Retina (tissue), 1 donor: ENCODE data around the gene VRK3.

Experiments used
- DNase-seq: peaks from one replicate; pipeline ENCODE4 v3.0.0-alpha.2; 2016

Gene VRK3

GRCh38 chr19:50026550-50026906 lies 1.4 kb upstream of the VRK3 start:
- DNase-seq: no peak

GRCh38 chr19:50025794-50026549 lies 800 bp upstream of the VRK3 start, which contains the start of gene ZNF473:
ZNF473 (plus strand) TSS chr19:50026005; CDS start chr19:50031083, 5,078 bp downstream.
- DNase-seq: peak; percentile 100

- no peak for DNase-seq
These were observed 502 bp downstream of the VRK3 start for GRCh38 chr19:50024719-50025021.

- no peak for DNase-seq
These were observed 2.3 kb downstream of the VRK3 start for GRCh38 chr19:50022823-50023222.

DNA sequence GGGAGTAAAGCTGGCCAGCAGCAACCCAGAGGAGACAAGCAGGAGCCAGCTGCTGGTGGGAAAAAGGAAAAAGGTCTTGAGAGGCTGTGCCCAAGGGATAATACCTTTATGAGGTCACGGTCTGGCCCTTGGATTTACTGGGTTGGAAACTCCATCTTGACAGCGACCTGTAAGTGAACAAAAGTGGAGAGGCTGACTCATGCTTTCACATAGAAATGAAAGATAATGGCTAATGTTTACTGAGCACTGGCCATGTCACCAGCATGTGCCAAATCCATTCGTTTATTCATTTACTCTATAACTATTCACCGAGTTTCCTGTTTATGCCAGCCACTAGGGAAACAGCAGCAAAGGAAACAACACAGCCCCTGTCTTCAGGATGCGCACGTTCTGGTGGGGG lies 4.7 kb downstream of the VRK3 start:
- DNase-seq: no peak

DNA sequence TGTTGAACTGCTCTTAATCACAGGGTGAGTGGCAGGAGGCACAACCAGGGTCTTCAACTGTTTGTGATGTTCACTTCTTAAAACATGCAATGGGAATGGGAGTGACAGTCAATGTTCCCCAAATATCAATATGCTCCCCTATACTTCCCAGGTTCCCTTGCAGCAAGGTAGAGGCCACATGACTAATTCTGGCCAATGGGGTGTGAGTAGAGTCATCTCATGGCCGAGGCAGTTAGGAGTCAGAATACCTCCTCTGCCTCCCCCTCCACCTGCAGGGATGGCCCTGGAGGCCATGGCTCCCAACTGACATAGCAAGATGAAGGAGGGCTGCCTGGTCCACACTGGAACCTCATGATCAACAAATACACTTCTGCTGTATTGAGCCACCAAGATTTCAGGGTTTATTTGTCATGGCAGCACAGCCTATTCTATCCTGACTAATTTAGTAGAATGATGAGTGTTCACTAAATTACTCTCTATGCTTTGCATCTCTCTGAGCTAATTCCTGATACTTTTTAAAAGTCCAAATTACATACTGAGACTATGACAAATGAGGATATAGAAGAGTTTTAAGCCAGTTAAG lies 8.9 kb downstream of the VRK3 start:
- DNase-seq: no peak

- no peak for DNase-seq
These were observed 16.6 kb downstream of the VRK3 start for GRCh38 chr19:50008532-50008931.

DNA sequence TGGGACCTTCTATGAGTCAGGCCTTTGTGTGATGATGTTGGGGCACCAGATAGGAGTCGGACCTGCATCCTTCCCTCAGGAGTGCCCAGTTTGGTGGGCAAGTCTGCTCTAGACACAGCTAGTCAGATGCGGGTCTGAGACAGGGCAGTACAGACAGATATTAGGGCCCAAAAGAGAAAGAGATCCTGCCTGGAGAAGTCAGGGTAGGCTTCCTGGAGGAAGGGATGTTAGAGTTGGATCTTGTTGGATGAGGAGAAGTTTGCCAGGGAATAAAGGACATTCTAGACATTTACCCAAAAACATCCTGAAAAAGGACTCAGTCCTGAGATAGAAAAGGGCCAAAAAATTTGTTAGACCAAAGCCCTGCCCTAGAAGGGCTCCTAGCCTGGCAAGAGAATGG lies 17.2 kb downstream of the VRK3 start:
- no peak for DNase-seq

DNA sequence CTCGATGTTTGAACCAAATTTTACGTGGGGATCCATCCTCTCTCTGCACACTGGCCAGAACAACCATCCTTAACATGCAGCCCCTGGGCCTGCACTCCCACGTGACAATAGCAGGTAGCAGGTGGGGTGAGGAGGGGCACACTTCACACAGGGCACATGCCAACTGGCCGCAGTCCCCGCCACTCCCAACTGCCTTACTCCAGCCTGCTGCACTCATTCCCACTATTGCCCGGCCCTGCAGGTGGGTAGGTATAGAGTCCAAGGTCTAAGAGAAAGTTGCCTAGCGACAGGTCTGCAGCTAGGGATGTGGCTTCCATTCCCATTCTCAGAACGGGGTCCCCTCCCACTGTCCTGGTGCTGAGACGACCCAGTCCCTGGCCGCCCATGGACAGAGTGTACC lies 18.0 kb downstream of the VRK3 start:
- no peak for DNase-seq

DNA sequence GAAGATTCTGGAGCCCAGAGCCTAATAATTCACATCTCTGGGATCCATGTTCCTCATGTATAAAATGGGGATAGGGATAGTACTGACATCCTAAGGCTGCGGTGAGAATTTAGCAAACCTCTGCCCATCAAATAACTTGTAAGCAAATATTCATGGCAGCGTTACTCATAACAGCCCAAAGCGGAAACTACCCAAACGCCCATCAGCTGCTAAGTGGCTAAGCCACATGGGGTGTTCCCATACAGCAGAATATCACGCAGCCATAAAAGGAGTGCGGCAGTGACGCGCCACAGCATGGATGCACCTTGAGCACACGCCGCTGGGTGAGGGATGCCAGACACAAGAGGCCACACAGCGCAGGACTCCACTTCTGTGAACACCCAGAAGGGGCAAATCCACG lies 19.7 kb downstream of the VRK3 start:
- DNase-seq: no peak

DNA sequence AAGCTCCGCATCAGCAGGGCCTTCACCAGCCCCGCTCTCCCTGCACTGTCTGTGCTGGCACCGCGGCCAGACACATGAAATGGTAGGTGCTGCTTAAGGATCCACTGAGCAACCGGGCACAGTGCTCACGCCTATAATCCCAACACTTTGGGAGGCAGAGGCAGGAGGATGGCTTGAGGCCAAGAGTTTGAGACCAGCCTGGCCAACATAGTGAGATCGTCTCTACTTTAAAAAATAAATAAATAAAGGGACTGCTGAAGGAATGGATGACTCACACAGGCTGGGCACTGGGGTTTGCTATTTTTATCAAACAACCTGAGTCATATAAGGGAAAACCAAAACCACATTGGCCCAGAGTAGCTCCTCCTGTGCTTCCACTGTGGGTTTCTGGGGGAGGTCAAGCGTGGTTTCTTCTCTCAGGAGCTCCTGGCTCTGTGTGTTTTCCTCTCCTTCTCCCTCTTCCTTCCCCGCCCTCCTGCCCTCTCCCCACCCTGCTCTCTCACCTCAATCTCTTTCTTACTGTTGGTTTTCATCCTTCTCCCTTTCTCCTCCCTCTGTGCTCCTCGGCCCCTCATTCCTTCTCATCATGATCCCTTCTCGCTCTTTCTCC lies 21.3 kb downstream of the VRK3 start:
- DNase-seq: no peak

DNA sequence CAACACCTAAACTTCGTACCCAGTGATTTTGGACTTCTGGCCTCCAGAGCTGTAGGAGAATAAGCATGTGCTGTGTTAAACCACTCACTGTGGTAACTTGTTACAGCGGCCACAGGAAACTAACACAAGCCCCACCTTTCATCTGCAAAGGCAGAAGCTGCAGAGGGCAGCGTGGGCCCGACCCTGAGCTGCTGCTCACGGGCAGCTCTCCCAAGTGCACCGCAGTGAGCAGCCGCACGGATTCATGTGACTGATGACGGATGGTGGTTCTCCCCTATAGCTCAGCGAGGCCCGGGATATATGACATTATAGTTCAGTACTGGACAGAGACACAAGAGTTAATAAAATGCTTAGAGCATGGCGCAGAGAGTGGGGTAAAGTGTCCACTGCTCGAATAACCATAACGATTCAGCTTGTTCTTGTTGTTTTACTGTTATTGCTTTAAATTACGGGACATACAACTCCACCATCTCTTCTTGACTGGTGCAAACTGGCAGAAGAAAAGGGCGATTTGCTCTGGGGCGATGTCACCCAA lies 21.9 kb downstream of the VRK3 start:
- no peak for DNase-seq

DNA sequence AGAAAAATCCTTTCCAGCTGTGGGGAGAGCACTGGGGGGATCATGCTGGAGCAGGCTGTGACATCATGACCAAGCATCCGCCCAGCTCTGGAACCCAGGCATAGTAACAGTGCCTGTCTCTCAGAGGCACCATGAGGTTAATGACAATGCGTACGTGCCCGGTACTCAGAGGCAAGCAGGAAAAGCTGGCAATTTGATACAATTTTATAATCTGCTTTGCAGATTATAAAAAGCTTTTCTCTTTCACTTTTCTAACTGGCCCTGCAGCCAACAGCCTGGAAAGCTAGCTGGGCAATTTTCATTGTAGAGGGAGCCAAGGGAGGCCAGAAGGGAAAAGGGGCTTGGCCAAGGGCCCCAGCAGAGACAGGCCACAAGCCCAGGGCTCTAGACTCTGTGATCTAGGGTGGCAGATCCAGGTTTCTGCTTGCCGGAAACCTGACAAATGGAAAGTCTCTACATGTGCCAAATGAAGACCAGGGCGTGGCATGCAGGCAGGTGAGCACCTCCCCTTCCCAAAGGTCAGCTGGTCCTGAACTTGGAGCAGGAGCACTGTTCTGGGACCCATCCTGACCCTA lies 22.7 kb downstream of the VRK3 start:
- no peak for DNase-seq

DNA sequence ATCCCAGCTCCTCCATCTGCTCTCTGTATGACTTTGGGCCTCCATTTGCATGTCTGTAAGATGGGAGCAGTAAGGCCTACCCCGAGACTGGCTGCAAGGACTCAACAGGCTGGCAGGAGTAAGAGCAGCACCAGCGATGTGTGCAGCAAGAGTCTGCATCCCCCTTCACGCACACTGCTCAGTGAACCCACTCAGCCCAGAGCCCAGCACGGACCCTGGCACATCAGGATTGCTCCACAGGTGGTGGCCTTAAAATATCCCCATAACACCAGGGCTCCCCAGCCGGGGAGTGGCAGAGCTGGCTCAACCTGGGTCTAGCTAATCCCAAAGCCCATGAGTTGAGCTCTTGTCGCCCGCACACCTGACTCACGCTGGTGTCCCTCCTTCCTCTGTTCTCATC lies 23.4 kb downstream of the VRK3 start:
- DNase-seq: no peak

GRCh38 chr19:50000841-50001557 lies 24.2 kb downstream of the VRK3 start:
- no peak for DNase-seq

- DNase-seq: no peak
These were observed 24.9 kb downstream of the VRK3 start for GRCh38 chr19:50000038-50000840.

DNA sequence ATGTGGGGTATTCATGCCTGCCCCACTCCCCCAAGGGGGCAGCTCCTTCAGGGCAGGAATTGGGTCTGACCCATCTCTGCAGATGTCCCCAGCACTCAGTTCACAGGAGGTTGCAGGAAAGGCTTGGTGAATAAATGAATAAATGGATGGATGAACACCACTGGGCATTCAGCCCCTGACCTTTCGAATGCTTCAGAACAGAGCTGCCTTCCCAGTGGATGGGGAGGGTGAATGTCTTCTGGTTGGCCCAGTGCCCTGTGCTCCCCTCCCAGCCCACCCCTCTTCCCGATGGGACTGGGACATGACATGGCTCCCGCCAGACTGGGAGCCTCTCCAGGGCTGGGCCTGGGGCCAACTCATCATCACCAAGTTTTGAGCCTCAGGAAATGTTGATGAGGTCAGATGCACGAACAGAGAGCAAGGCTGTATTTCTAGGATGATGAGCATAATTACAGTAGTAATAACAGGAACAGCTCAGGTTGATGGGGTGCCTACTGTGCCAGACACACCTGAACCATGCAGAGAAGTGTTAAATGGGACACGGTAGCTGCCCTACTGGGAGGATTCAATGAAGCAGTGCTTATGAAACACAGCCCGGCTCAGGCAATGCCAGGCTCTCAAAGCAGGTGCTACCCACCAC lies 25.7 kb downstream of the VRK3 start:
- DNase-seq: no peak

- peak; percentile 13 for DNase-seq
These were observed 27.5 kb downstream of the VRK3 start for GRCh38 chr19:49997709-49998108.

- DNase-seq: no peak
These were observed 36.7 kb downstream of the VRK3 start for GRCh38 chr19:49988433-49988832.

DNA sequence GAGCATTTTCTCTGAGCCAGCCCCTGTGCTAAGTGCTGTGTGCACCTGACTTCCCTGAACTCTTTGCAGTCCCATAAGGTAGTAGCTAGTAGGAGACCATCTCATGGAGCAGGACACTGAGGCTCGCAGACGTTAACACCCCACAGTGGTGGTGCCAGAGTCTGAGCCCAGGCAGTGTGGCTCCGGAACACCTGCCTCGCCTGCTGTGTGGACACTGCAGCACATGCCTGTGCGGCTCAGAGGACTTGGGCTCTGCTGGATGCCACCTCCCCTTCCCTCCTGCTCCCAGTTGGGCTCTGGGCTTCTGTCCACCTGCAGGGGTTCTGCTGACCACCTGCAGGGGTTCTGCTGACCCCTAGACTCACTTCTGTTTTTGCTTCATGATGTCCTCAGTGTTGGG lies 37.2 kb downstream of the VRK3 start:
- no peak for DNase-seq

GRCh38 chr19:49987159-49987698 lies 37.9 kb downstream of the VRK3 start:
- peak; percentile 88 for DNase-seq

- DNase-seq: no peak
These were observed 38.8 kb downstream of the VRK3 start for GRCh38 chr19:49986354-49986753.
